Epithelial cell of esophagus (primary cell): ENCODE data around the gene SEC24B.
"Not testable (repeated sequence)": the region's sequence is repeated elsewhere in the genome, so short reads cannot be mapped to it uniquely, and the experiment has no call there.

Source experiments
- DNase-seq: peaks from one replicate; pipeline ENCODE4 v3.0.0; 2010; ENCODE audit warnings: low read depth
- H3K4me3 ChIP-seq: 2 replicates; pipeline ENCODE4 v1.5.1; 2011; ENCODE audit warnings: mild to moderate bottlenecking, low read length, control low read depth
- TF ChIP-seq, protein P1 (sequence below): IDR thresholded peaks from 2 replicates; pipeline ENCODE4 v1.5.1; 2011; ENCODE audit warnings: low read depth, mild to moderate bottlenecking, low read length, control low read depth, inconsistent platforms; ENCODE audit not compliant: insufficient read depth; ENCODE audit errors: missing control alignments

SEC24B gene

DNA sequence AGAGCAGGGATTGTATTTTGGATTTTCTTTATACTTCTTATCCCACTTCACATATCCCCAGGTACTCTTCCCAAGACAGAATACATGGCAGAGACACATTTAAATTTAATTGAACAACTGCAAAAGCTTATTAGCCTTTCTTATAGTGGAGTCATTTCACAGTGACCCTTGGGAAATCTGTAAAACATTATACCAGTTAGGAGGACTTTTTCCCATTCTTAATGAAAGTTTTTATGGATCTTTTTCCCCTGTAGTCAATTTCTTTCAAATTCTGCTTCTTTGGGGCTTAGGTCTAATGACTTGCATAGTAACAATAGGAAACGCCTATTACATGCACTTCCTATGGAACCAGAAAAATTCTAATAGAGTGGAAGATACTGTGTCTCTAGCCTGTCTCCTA is 111.8 kb downstream of the SEC24B start:
- no peak for DNase-seq
- TF ChIP-seq, protein P1, sequence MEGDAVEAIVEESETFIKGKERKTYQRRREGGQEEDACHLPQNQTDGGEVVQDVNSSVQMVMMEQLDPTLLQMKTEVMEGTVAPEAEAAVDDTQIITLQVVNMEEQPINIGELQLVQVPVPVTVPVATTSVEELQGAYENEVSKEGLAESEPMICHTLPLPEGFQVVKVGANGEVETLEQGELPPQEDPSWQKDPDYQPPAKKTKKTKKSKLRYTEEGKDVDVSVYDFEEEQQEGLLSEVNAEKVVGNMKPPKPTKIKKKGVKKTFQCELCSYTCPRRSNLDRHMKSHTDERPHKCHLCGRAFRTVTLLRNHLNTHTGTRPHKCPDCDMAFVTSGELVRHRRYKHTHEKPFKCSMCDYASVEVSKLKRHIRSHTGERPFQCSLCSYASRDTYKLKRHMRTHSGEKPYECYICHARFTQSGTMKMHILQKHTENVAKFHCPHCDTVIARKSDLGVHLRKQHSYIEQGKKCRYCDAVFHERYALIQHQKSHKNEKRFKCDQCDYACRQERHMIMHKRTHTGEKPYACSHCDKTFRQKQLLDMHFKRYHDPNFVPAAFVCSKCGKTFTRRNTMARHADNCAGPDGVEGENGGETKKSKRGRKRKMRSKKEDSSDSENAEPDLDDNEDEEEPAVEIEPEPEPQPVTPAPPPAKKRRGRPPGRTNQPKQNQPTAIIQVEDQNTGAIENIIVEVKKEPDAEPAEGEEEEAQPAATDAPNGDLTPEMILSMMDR = no peak
- no peak overlapping the region for H3K4me3 ChIP-seq

DNA sequence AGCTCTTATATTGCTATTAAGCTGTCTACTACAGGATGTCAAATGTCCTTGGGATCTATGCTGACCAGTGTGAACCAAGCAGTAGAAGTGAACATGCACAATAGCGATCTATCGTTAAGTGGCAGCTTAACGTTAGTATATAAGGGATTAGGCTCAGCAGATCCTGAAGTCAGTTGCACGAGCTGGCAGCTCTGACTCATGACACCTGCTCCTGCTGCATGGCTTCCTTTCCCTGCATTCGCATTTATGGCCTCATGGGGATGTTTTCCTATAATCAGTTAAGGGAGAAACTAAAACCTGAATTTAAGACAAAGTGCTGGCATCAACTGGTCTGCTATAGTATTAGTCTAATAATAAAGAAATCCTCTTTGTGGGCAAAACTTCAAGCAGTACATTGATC is 113.8 kb downstream of the SEC24B start:
- no peak overlapping the region for H3K4me3 ChIP-seq
- TF ChIP-seq, protein P1 = no peak

DNA sequence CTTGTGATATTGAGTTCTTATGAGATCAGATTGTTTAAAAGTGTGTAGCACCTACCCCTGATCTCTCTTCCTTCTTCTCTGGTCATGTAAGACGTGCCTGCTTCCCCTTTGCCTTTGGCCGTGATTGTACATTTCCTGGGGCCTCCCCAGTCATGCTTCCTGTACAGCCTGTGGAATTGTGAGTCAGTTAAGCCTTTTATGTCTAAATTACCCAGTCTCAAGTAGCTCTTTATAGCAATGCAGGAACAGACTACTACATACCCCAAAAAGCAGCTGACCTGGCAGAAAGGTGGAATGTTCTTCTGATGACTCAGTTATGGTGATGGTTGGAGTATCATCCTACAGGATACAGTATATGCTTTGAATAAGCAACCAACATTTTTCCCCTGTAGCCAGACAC is 115.0 kb downstream of the SEC24B start:
- TF ChIP-seq, protein P1 = no peak
- no peak overlapping the region for H3K4me3 ChIP-seq
- peak; percentile 89 for DNase-seq

More for the DNA sequence above, 113.8 kb downstream of the SEC24B start:
- DNase-seq = peak; percentile 26

DNA sequence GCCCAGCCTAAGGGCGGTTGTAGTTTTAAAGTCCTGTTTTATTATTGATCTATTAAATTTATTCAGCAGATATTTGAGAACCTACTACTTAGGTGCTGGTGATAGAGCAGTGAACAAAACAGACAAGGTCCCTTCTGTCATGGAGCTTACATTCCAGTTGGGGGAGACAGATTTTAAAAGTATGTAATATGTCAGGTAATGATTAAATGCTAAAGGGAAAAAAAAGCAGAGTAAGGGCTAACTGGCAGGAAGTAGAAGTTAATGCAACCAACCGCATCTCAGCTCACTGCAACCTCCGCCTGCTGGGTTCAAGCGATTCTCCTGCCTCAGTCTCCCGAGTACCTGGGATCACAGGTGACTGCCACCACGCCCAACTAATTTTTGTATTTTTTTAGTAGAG is 118.6 kb downstream of the SEC24B start:
- TF ChIP-seq, protein P1 = no peak
- H3K4me3 ChIP-seq = no peak overlapping the region
- no peak for DNase-seq

DNA sequence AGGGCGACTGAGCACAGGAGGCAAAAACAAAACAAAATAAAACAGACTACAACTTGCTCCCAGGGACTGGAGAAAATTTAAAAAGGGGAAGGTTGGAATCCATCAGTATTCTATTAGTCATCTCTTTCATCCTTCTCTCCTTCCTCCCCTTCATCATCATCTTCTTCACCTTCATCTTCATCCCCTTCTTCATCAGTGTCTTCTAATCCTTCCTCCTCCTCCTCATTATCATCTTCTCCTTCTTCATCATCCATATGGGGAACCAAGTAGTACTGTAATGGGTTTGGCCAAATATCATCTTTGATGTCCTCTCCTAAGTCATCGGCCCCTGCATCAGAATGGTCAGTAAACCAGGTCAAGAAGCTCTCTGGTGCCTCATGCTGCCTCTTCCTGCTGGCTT is 119.5 kb downstream of the SEC24B start:
- TF ChIP-seq, protein P1 = no peak
- no peak for DNase-seq
- H3K4me3 ChIP-seq = no peak overlapping the region

DNA sequence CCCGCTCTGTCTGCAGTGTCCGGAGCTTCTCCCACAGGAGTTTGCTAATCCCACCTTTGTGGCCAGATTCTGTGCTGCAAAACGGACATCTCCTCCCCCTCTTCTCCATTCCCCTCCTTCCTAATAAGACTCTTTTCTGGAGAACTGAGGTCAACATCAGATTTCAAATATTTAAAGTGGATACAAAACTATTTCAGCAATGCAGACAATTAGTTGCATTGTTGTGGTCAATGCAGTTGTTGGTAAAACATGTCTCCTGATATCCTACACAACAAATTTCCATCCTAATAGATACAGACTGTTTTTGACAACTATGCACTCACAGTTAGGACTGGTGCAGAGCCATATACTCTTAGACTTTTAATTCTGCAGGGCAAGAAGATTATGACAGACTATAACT is 121.4 kb downstream of the SEC24B start:
- no peak overlapping the region for H3K4me3 ChIP-seq
- DNase-seq = no peak
- TF ChIP-seq, protein P1 = no peak

DNA sequence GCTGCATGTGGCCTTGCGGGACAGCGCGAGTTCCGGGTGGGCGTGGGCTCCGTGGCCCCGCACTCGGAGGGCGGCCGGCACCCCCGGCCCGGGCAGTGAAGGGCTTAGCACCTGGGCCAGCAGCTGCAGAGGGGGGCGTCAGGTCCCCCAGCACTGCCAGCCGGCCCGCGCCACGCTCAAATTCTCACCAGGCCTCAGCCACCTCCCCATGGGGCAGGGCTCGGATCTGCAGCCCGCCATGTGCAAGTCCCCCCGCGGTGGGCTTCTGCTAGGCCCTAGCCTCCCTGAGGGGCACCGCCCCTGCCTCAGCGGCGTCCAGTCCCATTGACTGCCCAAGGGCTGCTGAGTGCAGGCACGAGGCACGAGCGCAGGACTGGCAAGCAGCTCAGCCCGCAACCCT is 123.8 kb downstream of the SEC24B start:
- H3K4me3 ChIP-seq = no peak overlapping the region
- no peak for DNase-seq
- TF ChIP-seq, protein P1 = no peak

DNA sequence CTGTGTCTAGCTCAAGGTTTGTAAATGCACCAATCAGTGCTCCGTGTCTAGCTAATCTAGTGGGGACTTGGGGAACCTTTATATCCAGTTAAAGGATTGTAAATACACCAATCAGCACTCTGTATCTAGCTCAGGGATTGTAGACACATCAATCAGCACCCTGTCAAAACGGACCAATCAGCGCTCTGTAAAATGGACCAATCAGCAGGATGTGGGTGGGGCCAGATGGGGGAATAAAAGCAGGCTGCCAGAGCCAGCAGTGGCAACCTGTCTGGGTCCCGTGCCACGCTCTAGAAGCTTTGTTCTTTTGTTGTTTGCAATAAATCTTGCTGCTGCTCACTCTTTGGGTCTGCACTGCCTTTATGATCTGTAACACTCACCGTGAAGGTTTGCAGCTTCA is 124.5 kb downstream of the SEC24B start:
- DNase-seq = not testable (repeated sequence)

More for the DNA sequence above, 124.5 kb downstream of the SEC24B start:
- H3K4me3 ChIP-seq = not testable (repeated sequence)
